Measurements from ENCODE around the gene PSMF1.

Gene PSMF1

DNA sequence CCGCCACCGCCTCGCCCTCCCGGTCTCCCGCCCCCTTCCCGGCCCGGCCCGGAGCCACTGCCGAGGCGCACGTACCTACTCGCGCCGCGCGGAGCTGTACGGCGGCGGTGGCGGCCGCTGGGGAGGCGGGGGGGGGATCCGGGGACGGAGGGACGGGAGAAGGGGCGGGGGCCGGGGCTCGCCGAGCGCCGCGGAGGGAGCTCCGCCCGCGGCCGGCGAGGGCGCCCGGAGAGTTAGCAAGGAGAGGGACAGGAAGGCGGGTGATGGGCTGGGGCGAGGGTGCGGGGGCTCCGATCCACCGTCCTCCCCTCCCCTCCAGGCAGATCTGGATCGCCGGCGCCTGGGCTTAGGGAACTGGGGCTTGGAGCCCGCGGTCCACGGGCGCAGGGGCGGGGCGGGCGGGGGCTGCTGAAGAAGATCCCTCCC is 66.9 kb downstream of the PSMF1 start:
- no peaks in the 10 kb centered on the region for H3K36me3 Mint-ChIP-seq
- no peak overlapping the region for H3K27ac Mint-ChIP-seq
- H3K4me3 Mint-ChIP-seq = no peak overlapping the region
- peaks cover 12% of the 10 kb centered on the region for H3K27me3 Mint-ChIP-seq
- H3K9me3 Mint-ChIP-seq (ENCODE audit: low read depth) = no peaks in the 10 kb centered on the region
- H3K4me1 Mint-ChIP-seq (ENCODE audit: low read depth) = peaks cover 7% of the 10 kb centered on the region

DNA sequence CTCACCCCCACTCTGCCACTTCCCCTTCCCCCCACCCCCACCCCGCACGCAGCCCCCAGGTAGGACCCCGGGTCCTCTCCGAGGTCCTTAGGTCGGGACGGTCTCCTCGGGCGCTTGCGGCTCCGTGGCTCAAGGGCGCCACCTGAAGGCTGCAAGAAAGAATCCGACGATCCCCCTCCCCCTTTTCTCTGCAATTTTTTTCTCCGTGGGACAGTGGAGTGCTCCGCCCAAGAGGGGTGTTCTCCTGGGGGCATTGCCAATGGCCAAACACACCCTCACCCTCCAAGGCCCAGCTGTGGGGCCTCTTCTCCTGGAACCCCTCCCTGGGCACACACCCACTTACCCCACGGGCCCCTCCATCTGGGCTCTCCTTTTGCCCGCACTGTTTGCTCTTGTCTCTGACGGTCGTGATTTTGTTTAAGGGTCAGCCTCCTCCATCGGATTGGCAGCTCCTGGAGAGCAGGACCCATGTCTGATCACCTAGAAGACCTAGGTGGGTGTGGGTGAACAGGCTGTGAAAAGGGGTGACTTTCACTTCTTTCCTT is 67.5 kb downstream of the PSMF1 start:
- Mint-ChIP-seq H3K27ac (no peak overlapping the region), H3K9me3 (ENCODE audit: low read depth) (no peaks in the 10 kb centered on the region), H3K27me3 (peaks cover 12% of the 10 kb centered on the region), H3K36me3 (no peaks in the 10 kb centered on the region), H3K4me3 (peak overlapping the region; percentile 81), H3K4me1 (ENCODE audit: low read depth) (peaks cover 7% of the 10 kb centered on the region)

GRCh38 chr20:1186367-1186991 is 68.1 kb downstream of the PSMF1 start:
- peaks cover 7% of the 10 kb centered on the region for H3K4me1 Mint-ChIP-seq (ENCODE audit: low read depth)
- H3K36me3 Mint-ChIP-seq = no peaks in the 10 kb centered on the region
- no peak overlapping the region for H3K27ac Mint-ChIP-seq
- no peaks in the 10 kb centered on the region for H3K9me3 Mint-ChIP-seq (ENCODE audit: low read depth)
- peak overlapping the region; percentile 81 for H3K4me3 Mint-ChIP-seq
- peaks cover 12% of the 10 kb centered on the region for H3K27me3 Mint-ChIP-seq

DNA sequence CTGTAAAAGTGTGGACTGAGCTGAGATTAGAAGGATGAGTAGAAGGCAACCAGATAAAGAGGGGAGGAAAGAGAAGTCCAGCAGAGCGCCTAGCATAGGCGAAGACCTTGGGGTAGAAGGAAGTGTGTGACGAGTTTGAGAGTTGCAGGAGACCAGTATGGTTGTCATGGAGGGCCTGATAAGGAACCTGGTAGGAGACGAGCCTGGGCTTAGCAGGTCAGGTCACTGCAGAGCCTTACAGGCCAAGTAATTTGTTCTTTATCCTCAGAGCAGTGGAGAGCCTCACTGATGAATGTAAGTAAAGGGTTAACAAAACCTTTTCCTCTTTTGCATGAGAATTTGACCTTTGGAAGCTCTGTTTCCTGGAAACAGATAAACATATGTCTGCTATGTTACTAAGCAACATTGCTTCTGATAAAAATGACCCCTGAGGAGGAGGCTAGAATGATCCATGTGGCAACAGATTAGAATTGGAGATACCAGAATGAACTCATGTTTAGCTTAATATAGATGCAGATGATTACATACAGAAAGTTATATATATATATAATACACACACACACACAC is 69.3 kb downstream of the PSMF1 start:
- H3K36me3 Mint-ChIP-seq = no peaks in the 10 kb centered on the region
- H3K27me3 Mint-ChIP-seq = peaks cover 10% of the 10 kb centered on the region
- peaks cover 7% of the 10 kb centered on the region for H3K4me1 Mint-ChIP-seq (ENCODE audit: low read depth)
- H3K27ac Mint-ChIP-seq = no peak overlapping the region
- no peaks in the 10 kb centered on the region for H3K9me3 Mint-ChIP-seq (ENCODE audit: low read depth)
- no peak overlapping the region for H3K4me3 Mint-ChIP-seq

GRCh38 chr20:1188347-1188746 is 69.9 kb downstream of the PSMF1 start:
- H3K4me1 Mint-ChIP-seq (ENCODE audit: low read depth) = peaks cover 7% of the 10 kb centered on the region
- H3K9me3 Mint-ChIP-seq (ENCODE audit: low read depth) = no peaks in the 10 kb centered on the region
- peaks cover 10% of the 10 kb centered on the region for H3K27me3 Mint-ChIP-seq
- H3K36me3 Mint-ChIP-seq = no peaks in the 10 kb centered on the region
- H3K27ac Mint-ChIP-seq = no peak overlapping the region
- H3K4me3 Mint-ChIP-seq = no peak overlapping the region

DNA sequence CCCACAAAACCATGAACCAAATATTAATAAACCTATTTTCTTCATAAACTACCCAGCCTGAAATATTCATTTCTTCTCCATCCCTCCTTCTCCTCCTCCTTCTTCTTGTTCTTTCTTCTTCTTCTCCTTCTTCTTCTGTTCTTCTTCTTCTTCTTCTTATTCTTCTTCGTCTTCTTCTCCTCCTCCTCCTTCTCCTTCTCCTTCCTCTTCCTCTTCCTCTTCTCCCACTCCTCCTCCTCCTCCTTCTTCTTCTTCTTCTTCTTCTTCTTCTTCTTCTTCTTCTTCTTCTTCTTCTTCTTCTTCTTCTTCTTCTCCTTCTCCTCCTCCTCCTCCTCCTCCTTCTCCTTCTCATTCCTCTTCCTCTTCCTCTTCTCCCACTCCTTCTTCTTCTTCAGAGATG is 71.4 kb downstream of the PSMF1 start:
- H3K27me3 Mint-ChIP-seq = no peaks in the 10 kb centered on the region
- H3K27ac Mint-ChIP-seq = no peak overlapping the region
- no peaks in the 10 kb centered on the region for H3K9me3 Mint-ChIP-seq (ENCODE audit: low read depth)
- H3K4me1 Mint-ChIP-seq (ENCODE audit: low read depth) = no peaks in the 10 kb centered on the region
- no peak overlapping the region for H3K4me3 Mint-ChIP-seq
- no peaks in the 10 kb centered on the region for H3K36me3 Mint-ChIP-seq

GRCh38 chr20:1190847-1191246 is 72.4 kb downstream of the PSMF1 start:
- H3K4me3 Mint-ChIP-seq = no peak overlapping the region
- no peaks in the 10 kb centered on the region for H3K27me3 Mint-ChIP-seq
- H3K36me3 Mint-ChIP-seq = no peaks in the 10 kb centered on the region
- no peak overlapping the region for H3K27ac Mint-ChIP-seq
- no peaks in the 10 kb centered on the region for H3K9me3 Mint-ChIP-seq (ENCODE audit: low read depth)
- no peaks in the 10 kb centered on the region for H3K4me1 Mint-ChIP-seq (ENCODE audit: low read depth)

DNA sequence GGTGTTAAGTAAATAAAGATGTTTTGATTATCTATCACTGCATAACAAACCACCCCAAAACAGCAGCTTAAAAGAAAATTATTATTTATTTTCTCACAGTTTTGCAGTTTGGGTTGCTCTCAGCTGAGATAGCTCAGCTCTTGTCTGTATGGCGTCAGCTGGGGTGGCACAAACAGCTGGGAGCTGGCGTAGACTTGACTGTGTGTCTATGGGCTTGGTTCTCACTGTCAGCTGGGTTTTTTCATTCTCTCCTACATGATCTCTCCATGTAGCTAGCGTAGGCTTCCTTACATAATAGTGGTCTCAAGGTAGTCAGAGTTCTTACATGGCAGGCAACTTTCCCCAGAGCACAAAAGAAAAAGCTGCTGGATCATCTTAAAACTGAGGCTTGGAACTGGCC is 72.9 kb downstream of the PSMF1 start:
- no peak overlapping the region for H3K27ac Mint-ChIP-seq
- no peaks in the 10 kb centered on the region for H3K36me3 Mint-ChIP-seq
- no peaks in the 10 kb centered on the region for H3K27me3 Mint-ChIP-seq
- no peak overlapping the region for H3K4me3 Mint-ChIP-seq
- H3K9me3 Mint-ChIP-seq (ENCODE audit: low read depth) = peaks cover 1% of the 10 kb centered on the region
- H3K4me1 Mint-ChIP-seq (ENCODE audit: low read depth) = no peaks in the 10 kb centered on the region

GRCh38 chr20:1195226-1195625 is 76.8 kb downstream of the PSMF1 start:
- Mint-ChIP-seq H3K4me1 (ENCODE audit: low read depth) (peaks cover 6% of the 10 kb centered on the region), H3K4me3 (no peak overlapping the region), H3K27ac (no peak overlapping the region), H3K27me3 (no peaks in the 10 kb centered on the region), H3K9me3 (ENCODE audit: low read depth) (peaks cover 6% of the 10 kb centered on the region), H3K36me3 (no peaks in the 10 kb centered on the region)

DNA sequence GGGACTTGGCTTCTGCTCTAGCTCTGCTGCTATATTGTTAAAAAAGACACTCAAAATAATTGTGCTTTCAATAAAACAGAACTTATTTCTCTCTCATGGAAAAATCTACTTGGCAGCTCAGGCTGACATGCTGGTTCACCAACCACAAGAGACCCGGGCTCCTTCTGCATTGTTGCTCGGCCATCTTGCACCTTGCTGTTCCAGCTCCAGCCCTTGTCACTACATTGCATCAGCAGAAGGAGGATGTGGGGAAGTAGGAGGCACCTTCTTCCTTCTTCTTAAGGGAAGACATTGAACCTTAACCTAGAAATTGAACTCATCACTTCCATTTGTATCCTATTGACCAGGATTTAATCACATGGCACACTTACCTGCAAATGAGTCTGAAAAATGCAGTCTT is 78.2 kb downstream of the PSMF1 start:
- Mint-ChIP-seq H3K9me3 (ENCODE audit: low read depth) (peaks cover 6% of the 10 kb centered on the region), H3K4me1 (ENCODE audit: low read depth) (peaks cover 8% of the 10 kb centered on the region), H3K4me3 (no peak overlapping the region), H3K27ac (no peak overlapping the region), H3K27me3 (no peaks in the 10 kb centered on the region), H3K36me3 (no peaks in the 10 kb centered on the region)

- no peaks in the 10 kb centered on the region for H3K27me3 Mint-ChIP-seq
- peaks cover 6% of the 10 kb centered on the region for H3K9me3 Mint-ChIP-seq (ENCODE audit: low read depth)
- peaks cover 8% of the 10 kb centered on the region for H3K4me1 Mint-ChIP-seq (ENCODE audit: low read depth)
- no peaks in the 10 kb centered on the region for H3K36me3 Mint-ChIP-seq
- no peak overlapping the region for H3K27ac Mint-ChIP-seq
- H3K4me3 Mint-ChIP-seq = no peak overlapping the region
Observed at GRCh38 chr20:1197801-1198200, 79.4 kb downstream of the PSMF1 start.

- no peak overlapping the region for H3K27ac Mint-ChIP-seq
- H3K4me1 Mint-ChIP-seq (ENCODE audit: low read depth) = peaks cover 8% of the 10 kb centered on the region
- H3K36me3 Mint-ChIP-seq = no peaks in the 10 kb centered on the region
- no peaks in the 10 kb centered on the region for H3K27me3 Mint-ChIP-seq
- peaks cover 6% of the 10 kb centered on the region for H3K9me3 Mint-ChIP-seq (ENCODE audit: low read depth)
- H3K4me3 Mint-ChIP-seq = no peak overlapping the region
Observed at GRCh38 chr20:1198751-1199150, 80.3 kb downstream of the PSMF1 start.

- H3K9me3 Mint-ChIP-seq (ENCODE audit: low read depth) = peaks cover 6% of the 10 kb centered on the region
- H3K27me3 Mint-ChIP-seq = no peaks in the 10 kb centered on the region
- peaks cover 8% of the 10 kb centered on the region for H3K4me1 Mint-ChIP-seq (ENCODE audit: low read depth)
- H3K27ac Mint-ChIP-seq = peak overlapping the region; percentile 16
- H3K36me3 Mint-ChIP-seq = no peaks in the 10 kb centered on the region
- no peak overlapping the region for H3K4me3 Mint-ChIP-seq
Observed at GRCh38 chr20:1199212-1199873, 80.9 kb downstream of the PSMF1 start.

- Mint-ChIP-seq H3K9me3 (ENCODE audit: low read depth) (peaks cover 6% of the 10 kb centered on the region), H3K4me1 (ENCODE audit: low read depth) (peaks cover 8% of the 10 kb centered on the region), H3K36me3 (no peaks in the 10 kb centered on the region), H3K27ac (no peak overlapping the region), H3K4me3 (no peak overlapping the region), H3K27me3 (no peaks in the 10 kb centered on the region)
Observed at GRCh38 chr20:1199964-1200363, 81.6 kb downstream of the PSMF1 start.

- H3K27ac Mint-ChIP-seq = no peak within 1 kb of the TSS
- H3K9me3 Mint-ChIP-seq (ENCODE audit: low read depth) = no peaks in the 10 kb centered on the region
Observed at GRCh38 chr20:1202762-1203504, 84.5 kb downstream of the PSMF1 start, which contains the start of gene C20orf202. TSS of gene C20orf202 (plus strand) at chr20:1203454. CDS start at chr20:1203586, 132 bp downstream.

More at GRCh38 chr20:1202762-1203504, 84.5 kb downstream of the PSMF1 start, which contains the start of gene C20orf202:
- H3K4me1 Mint-ChIP-seq (ENCODE audit: low read depth) = peaks cover 8% of the 10 kb centered on the region
- no peaks in the 10 kb centered on the region for H3K27me3 Mint-ChIP-seq
- no peak within 1 kb of the TSS for H3K4me3 Mint-ChIP-seq
- no peaks in the 10 kb centered on the region for H3K36me3 Mint-ChIP-seq
